ENCODE measurements around the gene CTNNA2.
"Not testable (repeated sequence)": the region's sequence is repeated elsewhere in the genome, so short reads cannot be mapped to it uniquely, and the experiment has no call there.

Gene CTNNA2

DNA sequence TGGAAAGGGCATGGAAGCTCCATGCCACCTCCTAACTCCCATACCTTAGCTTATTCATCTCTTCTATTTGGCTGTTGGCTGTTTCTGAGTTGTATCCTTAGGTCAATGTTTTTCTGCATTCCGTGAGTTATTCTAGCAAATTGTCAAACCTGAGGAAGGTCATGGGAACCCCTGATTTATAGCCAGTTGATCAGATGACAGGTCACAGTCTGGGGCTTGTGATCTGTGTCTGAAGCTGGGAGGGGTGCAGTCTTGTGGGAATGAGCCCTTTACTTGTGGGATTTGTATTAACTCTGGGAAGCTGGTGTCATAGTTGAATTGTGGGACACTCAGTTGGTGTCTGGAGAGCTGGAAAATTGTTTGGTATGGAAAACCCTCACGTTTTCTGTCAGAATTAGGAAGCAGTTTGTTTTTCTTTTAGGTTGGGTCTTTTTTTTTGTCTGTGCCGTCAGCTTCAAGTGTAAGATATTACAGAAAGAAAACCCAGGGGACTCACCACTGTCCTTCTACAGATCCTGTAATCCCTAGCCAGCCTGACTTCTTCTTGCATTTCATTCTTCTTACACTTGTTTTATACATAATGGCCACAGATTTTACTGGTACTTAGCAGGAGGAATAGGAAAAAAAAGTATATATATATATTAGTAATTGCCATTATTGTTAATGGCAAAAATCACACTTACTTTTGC is 653.8 kb downstream of the CTNNA2 start:
- no peak for DNase-seq

GRCh38 chr2:80167284-80167808 is 654.5 kb downstream of the CTNNA2 start:
- DNase-seq = no peak

DNA sequence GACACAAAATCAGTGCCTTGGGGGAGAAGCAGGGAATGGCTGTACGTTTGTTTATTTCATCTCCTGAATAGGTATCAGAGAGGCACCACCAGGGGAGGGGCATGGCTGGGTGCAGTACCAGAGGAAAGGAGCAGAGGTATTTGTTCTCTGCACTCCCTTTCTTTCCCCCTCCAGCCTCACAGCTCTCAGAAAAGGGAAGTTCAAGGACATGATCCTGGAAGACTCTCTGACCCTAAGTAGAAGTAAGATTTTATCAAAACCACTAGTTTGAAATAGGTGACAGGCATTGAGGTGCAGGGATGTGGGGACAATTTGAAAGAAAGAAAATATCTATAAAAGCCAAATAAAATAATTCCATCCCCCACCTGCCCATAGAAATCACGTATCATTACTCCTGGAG is 655.2 kb downstream of the CTNNA2 start:
- no peak for DNase-seq

GRCh38 chr2:80168801-80169200 is 656.0 kb downstream of the CTNNA2 start:
- DNase-seq = no peak

GRCh38 chr2:80169811-80170594 is 657.2 kb downstream of the CTNNA2 start:
- DNase-seq = no peak

GRCh38 chr2:80185091-80185490 is 672.2 kb downstream of the CTNNA2 start:
- no peak for DNase-seq

- DNase-seq = no peak
Measured at GRCh38 chr2:80186262-80186661, 673.4 kb downstream of the CTNNA2 start.

- DNase-seq = no peak
Measured at GRCh38 chr2:80187156-80187555, 674.3 kb downstream of the CTNNA2 start.

- DNase-seq = no peak
Measured at GRCh38 chr2:80190166-80190565, 677.3 kb downstream of the CTNNA2 start.

DNA sequence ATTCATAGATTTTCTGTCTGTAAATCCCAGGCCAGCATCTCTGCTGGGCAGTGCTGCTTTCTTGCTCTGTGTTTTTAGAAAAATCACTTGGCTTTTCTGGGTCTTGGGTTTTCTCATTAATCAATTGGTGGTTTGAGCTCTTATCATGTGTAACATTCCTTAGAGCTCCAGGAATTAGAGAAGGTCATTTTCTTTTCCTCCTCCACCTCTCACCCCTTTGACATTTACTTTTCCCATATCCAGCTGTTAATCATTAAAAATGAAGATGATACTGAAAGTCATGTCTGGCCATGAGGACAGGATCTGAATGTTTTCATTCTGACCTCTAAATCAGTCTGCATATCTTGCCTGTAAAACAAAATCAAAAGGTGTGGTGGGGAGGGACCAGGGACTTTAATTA is 680.7 kb downstream of the CTNNA2 start:
- no peak for DNase-seq

DNA sequence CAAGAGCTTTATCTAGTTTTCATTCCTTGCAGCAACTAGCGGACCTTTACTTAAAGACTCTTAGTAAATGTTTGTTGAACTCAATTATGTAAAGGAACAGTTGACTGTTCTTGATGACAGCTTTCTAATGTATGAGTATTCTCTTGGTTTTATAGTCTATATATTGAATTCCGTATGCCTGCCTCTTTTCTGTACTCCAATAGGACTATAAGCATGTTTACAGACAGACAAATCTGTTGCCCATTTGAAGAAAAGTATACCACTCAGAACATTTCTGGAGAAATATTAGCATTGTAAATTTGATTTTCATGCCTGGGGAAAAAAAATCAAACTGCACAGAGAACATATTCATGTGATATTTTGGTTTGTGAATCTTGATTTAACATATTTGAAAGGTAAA is 682.2 kb downstream of the CTNNA2 start:
- no peak for DNase-seq

DNA sequence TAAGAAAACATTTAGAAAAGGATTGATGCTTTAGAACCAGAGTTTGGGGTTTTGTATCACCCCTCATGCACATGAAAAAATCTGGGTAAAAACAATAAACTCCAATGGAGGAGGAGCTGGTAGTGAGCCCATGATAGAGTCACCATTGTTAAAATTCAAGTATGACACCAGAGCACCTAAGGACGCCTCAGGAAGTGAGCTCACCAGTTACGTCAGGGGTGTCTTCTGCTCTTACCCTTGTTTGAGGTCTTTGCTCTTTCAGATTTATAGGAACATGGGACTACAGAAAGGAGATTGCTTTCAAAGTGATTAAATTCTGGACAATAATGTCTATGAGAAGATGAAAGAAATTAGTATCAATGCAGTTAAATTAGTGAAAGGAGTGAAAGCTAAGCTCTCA is 685.2 kb downstream of the CTNNA2 start:
- no peak for DNase-seq

- DNase-seq = no peak
Measured at GRCh38 chr2:80199504-80199903, 686.7 kb downstream of the CTNNA2 start.

- DNase-seq = not testable (repeated sequence)
Measured at GRCh38 chr2:80203929-80204328, 691.1 kb downstream of the CTNNA2 start.

DNA sequence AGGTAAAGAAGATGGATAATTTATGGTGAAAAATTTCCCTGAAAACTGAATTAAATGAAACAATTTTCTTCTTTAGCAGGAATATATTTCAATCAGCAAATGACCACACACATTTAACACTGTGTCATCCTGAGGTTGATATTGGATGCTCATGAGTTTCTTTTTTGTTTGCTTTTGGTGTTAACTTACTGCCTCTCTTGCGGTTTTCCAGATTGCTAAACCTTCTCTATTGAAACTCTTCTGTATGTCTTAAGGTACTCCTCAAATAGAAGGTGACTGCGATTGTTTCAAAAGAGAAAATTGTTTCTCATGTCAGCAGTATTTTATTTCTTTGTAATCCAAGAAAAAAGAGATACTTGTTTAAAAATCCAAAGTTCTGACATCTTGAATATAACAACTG is 692.6 kb downstream of the CTNNA2 start:
- DNase-seq = no peak

- DNase-seq = no peak
Measured at GRCh38 chr2:80209458-80209857, 696.6 kb downstream of the CTNNA2 start.

DNA sequence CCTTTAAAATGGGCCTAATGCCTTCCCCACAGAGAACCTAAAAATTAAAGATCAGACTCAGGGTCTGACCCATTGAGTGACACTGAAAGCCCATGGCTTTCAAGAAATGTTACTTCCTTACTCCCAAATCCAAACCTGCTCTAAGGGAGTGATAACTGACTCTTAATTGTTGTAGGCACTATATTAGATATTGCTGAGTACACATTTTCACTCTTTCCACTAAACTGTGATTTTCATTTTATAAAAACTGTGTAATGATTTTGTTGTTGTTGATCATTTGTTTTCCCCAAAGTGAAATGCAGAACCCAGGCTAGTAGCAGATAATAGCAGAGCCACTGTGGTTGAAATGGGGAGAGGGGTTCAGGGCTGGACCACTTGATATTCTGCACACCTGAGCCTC is 704.6 kb downstream of the CTNNA2 start:
- no peak for DNase-seq

DNA sequence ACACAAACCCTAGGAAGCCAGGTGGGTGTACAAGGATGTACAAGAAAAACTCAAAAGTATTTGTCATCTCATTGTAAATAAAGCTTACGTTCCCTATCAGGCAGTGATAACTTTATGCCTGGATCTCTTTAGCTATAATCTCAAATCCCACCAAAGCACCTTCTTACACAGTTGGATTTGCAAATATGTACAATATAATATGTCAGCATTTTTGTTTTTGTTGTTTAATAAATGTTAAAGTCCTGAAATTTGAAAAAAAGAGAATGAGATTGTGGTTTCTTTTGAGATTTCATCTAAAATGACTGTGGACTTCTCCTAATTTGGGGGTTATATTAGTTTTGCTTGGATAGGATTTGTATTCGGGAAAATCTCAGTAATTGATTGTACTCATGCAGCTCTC is 709.8 kb downstream of the CTNNA2 start:
- DNase-seq = no peak

- DNase-seq = no peak
Measured at GRCh38 chr2:80231421-80231820, 718.6 kb downstream of the CTNNA2 start.

- no peak for DNase-seq
Measured at GRCh38 chr2:80233333-80233732, 720.5 kb downstream of the CTNNA2 start.

DNA sequence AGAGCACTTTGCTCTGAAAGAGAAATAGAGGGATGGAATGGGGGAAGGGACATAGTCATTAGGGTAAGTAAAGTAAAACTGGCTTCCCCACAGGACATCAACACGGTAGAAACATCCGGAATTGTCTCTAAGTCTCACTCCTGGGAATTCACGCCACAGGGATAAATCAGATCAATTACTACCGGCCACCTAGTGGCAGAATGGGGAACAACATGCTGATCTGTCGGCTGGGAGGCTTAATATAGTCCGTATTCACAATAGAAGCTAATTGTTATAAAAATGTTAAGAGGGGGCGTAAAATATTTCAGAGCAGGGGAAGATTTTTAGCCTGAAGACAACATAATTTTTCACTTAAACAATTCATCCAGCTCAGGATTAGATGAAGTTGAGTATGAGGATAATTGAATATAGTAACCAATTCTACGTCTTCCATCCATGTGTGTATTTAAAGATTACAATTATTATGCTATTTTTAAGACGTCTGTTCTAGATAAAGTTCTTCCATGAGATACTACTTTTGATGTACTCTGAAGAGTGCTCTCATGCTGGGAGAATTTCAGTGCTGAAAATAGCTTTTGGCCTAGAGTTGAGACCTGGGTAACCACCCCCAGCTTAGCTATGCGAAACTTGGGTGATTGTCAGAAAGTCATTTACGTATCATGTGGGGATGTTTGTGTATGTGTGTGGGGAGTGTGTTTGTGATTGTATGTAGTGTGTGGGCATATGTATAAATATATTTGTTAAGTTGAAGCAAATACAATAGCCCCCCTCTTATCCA is 726.0 kb downstream of the CTNNA2 start:
- peak; percentile 63 for DNase-seq

DNA sequence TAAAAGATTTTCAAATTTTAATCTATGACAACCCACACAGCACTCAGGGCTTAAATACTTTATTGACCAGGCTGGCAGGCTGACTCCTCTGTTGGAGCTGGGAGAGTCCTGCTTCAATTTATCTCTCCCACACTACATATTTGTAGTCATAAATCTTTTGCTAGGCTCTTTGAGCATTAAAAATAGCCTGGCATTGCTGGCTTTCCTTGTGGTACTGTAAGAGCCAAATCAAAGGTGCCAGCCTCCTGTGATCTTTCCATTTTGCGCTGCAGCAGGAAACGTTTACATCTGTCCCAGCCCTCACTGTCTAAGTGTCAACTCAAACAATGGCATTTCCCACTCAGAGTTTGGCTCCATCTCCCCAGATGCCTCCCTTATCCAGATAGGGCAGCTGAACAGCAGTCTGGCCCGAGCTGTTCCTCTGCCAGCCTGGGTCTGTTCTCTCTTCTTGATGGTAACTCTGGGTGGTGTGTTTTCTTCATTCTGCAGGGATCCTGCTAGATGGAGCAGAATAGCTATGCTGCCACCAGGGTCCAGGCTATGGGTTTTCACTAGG is 729.6 kb downstream of the CTNNA2 start:
- no peak for DNase-seq

DNA sequence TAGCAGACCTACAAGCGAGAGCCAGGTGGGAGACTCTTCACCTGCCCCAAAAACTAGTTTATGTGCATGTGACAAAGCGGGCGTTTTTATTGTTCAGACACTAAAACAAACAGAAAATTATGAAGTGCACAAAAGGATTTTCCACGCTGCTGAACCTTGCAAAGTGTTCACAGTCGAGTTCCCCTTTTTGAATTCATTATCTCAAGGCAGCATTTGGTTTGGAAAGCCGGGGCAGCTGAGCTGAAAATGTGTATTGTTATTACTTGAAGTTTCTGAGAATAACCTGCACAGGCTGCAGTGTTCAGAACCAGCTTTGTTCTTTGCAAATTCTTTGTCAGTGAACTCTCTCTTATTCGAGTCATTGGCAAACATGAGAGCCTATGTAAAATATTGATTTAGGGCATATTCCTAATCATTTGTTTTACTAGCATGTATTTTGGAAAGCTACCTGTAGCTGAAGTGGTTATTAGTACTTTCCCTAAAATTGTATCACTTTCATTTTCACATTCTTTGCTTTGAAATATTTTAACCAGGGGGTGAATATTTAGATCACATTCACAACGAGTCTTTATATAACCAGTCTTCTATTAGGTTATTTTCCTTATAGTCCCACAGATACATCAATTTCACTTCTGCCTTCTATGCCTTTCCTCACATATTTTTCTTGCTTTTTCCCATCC is 732.2 kb downstream of the CTNNA2 start:
- DNase-seq = no peak
